Sciatic nerve (tissue), 2 donors: Measurements from ENCODE around the gene SLC2A6. TPM values are rescaled to one million over a fixed set of nuclear protein-coding genes. Genes with fewer than 3 reads are reported as not detected.

Source experiments
- ATAC-seq: fragments of 200-7000 bp; cut with Tn5 transposase; one replicate; pipeline ENCODE4 v1.9.1; 2020; ENCODE audit warnings: mild to moderate bottlenecking, moderate library complexity
- DNase-seq: peaks from one replicate; pipeline ENCODE4 v3.0.0-alpha.2; 2020; ENCODE audit warnings: low spot score
- intact Hi-C: fragments of 100-400 bp; cut with DNase I; formaldehyde crosslinking; loops from one replicate; pipeline ENCODE4 v1.14.2; 2022
- total RNA-seq: library from RNA; stranded (reverse); fragmentation: NEBNext Ultra II Directional; extraction: Animal tissue kit (Norgen Biotek cat#: 25700); gene quantifications from one replicate; pipeline ENCODE4 v1.2.1, GENCODE V29; 2021
- donor health status: DM: no; HTN: no; CAD: no.
- donor health status: DM: no; HTN: no; CAD: no.

The SLC2A6 gene
- total RNA-seq, 1 donor from 2014 or later = 3.3 TPM

GRCh38 chr9:133499892-133500270, 21.0 kb upstream of the SLC2A6 start:
- DNase-seq = no peak
- intact Hi-C loops = no loop called here
- ATAC-seq = no peak

DNA sequence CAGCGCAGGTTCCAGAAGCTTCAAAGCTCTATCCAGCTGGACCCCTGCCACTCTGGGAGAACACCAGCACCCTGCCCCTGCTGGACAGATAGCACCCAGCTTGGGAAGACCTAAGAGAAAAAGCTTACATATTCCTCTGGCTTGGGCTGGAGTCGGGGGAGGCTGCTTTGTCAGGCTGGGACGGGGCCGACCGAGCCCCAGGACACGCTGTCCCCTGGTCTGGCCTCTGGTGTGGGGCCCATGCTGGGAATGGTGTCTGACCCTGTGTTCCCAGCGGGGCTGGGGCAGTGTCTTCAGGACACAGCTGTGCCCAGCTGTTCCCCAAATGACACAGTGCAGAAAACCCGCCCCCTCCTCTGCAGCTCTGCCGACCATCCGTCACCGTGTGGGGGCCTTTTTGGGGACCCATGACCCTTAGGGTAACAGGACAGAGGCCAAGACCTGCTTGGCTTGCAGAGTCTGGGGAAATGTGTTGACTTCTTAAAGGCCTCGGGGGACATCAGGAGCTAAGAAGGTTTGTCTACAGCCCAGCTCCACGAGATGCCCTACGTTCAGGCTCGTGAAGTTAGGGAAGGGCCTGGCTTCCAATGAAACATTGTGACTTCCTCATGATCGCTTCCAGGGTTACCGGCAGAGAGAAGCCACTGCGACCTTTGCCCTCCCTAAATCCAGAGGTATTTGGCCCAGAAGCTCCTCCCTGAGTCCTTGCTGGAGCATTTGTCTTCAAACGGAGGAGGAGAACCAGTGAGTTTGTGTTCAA, 20.4 kb upstream of the SLC2A6 start:
- DNase-seq (no peak), ATAC-seq (no peak)
- intact Hi-C loops = no loop called here

GRCh38 chr9:133496861-133497842, 18.3 kb upstream of the SLC2A6 start:
- DNase-seq = no peak
- intact Hi-C loops = no loop called here
- ATAC-seq = peak; percentile 13

DNA sequence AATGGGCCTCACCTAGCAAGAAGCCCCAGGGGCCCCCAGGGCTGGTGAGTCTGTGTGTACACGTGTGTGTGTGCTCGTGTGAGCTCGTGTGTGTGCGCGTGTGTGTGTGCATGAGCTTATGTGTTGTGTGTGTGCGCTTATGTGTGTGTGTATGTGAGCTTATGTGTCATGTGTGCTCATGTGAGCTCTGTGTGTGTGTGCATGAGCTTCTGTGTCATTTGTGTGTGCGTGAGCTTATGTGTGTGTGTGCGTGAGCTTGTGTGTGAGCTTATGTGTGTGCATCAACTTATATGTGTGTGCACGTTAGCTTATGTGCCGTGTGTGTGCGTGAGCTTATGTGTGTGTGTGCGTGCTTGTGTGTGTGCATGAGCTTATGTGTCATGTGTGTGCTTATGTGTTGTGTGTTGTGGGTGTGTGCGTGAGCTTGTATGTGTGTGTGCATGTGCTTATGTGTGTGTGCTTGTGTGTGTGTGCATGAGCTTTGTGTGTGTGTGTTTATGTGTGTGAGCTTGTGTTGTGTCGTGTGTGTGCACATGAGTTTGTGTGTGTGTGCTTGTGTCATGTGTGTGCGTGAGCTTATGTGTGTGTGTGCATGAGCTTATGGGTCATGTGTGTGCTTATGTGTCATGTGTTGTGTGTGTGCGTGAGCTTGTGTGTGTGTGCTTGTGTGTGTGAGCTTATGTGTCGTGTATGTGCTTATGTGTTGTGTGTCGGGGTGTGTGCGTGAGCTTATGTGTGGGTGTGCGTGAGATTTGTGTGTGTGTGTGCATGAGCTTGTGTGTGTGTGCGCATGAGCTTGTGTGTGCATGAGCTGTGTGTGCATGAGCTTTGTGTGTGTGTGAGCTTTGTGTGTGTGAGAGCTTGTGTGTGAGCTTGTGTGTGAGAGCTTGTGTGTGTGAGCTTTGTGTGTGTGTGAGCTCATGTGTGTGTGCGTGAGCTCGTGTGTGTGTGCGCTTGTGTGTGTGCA, 16.7 kb upstream of the SLC2A6 start:
- intact Hi-C loops = no loop called here
- DNase-seq (no peak), ATAC-seq (no peak)

GRCh38 chr9:133494636-133495326, 15.9 kb upstream of the SLC2A6 start:
- intact Hi-C loops = no loop called here

GRCh38 chr9:133493845-133494540, 15.1 kb upstream of the SLC2A6 start:
- intact Hi-C loops = no loop called here
- ATAC-seq = no peak

More at GRCh38 chr9:133494636-133495326, 15.9 kb upstream of the SLC2A6 start:
- no peak for DNase-seq
- ATAC-seq = no peak

DNA sequence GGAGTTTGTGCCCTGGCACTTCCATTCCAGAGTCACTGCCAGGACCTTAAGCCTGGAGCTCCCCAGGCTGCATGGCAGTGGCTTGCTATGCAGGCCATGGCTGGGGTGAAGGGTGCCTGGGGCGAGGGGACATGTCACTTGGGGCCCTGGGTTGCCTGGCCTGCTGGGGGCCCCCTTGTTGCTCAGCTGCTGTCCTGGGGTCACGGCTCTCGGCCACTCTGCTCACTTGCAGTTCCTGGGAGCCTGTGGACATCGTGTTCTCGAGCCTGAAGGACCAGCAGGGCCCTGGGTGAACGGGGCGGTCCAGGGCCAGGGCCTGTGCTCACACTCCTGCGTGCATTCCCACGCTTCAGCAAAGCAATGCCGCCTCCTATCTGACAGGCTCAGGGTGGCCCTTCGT, 14.5 kb upstream of the SLC2A6 start:
- ATAC-seq (no peak), DNase-seq (no peak)
- intact Hi-C loops = no loop called here

More at GRCh38 chr9:133493845-133494540, 15.1 kb upstream of the SLC2A6 start:
- no peak for DNase-seq

DNA sequence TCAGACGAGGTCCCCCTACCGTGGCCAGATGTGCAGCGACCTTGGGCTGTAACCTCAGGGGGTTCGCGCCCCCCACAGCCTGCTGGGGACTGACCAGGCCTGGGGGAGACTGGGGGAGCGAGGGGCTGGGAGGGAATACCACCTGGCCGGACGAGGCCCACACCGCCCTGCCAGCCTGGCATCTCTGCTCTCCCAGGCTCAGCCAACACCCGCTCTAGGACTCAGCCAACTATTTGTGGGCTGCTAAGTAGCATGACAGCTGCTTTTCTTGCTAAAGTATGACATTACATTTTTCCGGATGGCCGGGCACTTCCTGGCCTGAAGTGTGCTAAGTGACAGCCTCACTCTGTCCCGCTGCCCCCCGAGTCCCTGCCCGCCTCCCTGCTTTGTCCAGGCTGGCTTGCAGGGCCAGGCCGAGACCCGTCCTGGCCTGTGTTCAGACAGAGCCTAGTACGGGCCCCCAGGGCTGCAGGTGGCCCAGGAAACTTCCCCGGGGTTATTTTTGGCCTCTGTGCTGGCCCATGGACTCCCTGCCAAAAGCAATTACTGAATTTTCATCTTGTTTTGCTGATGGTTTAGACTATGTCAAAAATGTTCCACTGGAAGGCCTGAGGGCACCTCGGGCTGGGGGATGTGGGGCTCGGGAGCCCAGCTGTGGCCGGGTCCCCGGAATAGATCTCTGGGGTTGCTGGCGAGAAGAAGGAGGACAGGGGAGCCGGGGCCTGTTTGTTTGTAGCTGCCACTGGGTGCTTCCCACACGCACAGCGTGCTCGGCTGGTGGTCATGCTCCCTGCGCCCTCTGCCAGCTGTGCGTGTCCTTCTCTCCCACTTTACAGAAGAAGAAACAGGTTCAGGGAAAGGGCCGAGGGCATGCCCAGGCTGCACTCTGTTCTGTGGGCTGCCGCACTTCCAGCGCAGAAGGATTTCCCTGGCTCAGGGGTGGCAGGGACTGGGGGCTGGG, 13.4 kb upstream of the SLC2A6 start:
- ATAC-seq = peak; percentile 22
- DNase-seq = no peak
- intact Hi-C loops = no loop called here

- DNase-seq (no peak), ATAC-seq (no peak)
- intact Hi-C loops = no loop called here
Measured at GRCh38 chr9:133491656-133491925, 12.7 kb upstream of the SLC2A6 start.

GRCh38 chr9:133490865-133491655, 12.2 kb upstream of the SLC2A6 start:
- intact Hi-C loops = no loop called here
- DNase-seq = no peak
- no peak for ATAC-seq

DNA sequence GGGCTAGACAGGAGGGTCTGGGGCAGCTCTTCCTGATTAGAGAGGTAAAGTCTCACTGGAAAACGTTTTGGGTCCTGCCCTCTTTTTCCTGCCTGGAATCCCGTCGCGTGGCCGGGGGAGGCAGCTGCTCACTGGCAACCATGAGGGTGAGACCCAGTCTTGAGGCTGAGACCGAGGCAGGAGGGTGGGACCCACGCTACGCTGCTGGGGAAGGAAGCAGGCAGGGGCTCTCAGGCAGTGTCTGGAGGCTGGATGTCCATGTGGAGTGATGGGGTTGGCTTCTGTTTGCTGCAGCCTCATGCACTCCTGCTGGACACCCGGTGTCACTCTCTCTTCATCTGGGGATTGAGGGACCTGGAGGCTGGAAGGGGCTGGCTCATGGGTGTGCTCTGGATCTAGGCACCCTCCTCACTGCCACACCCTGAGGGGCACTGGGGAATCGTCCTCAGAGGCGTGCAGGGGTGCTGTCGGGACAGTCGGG, 11.3 kb upstream of the SLC2A6 start:
- ATAC-seq (no peak), DNase-seq (no peak)
- intact Hi-C loops = no loop called here

DNA sequence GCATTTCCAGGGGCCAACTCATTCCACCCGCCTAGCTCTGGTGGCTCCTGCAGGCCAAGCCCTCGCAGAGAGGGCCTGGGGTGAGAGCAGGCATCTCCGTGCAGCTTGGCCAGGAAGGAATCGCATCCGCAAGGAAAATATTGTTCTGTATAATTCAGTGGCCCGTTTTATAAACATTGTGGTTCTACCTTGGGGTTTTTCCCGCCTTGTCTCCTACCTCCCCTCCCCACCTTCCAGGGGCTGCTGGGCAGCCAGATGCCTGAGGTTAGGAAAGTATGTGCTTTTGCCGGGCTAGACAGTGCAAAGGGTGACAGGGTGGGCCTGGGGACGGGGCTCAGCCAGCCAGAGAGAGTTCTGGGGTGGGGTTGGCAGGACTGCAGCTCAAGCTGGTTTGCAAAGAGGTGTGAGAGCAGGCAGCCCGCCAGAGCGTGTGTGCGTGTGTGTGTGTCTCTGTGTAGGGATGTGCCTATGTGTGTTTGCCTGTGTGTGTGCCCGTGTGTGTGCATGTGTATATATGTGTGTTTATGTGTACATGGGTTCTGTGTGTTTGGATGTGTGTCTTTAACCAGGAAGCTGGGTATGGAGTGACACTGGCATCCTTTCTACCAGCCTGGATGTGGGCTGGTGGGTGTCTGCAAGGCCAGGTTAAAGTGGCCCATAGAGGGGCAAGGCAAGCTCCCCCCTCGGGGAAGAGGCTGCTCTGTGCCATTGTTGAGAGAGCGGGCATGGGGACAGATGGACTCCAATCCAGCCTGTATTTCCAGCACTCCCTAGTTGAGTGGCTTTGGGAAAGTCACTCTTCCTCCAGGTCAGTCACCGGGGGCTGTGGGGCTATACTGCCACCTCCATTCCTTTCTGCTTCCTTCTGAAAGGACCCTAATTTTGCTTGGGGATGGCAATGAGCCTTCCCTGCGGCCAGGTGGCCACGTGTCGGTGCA, 10.6 kb upstream of the SLC2A6 start:
- intact Hi-C loops = loop anchor here (10.0 kb wide), 1 partner anchor 305 kb away; no protein-coding TSS in a partner anchor
- DNase-seq (no peak), ATAC-seq (no peak)

GRCh38 chr9:133488686-133489252, 9.9 kb upstream of the SLC2A6 start:
- ATAC-seq (no peak), DNase-seq (no peak)
- intact Hi-C loops = loop anchor here (10.0 kb wide), 1 partner anchor 304 kb away; no protein-coding TSS in a partner anchor

DNA sequence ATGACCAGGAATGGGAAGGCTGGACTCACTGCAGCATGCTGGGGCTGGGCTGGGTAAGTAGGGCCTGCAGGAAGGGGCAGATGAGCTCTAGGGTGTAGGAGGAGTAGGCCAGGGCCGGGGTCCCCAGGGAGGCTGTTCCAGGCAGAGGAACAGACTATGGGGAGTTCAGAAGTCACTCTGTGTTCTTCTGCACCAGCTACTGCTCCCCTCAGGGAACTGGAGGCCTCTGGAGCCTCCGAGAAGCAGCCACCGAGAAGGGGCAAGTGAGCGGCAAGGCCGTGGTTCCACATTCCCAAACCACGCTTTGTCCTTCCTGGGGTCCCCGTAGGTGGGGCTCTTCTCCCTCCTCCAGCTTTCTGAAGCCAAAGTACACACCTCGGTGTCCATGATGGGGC, 8.4 kb upstream of the SLC2A6 start:
- ATAC-seq = no peak
- no peak for DNase-seq
- intact Hi-C loops = loop anchor here (10.0 kb wide), 1 partner anchor 303 kb away; no protein-coding TSS in a partner anchor
